Embryonic facial prominence (tissue), 1 donor: ENCODE data around the gene TRMT112.
A peak's percentile ranks its signal among the peaks of the same experiment; 100 is the strongest.

Experiments used
- DNase-seq: peaks from one replicate; pipeline ENCODE4 v3.0.0-alpha.2; 2016; ENCODE audit errors: extremely low spot score

The TRMT112 gene

GRCh38 chr11:64351136-64351631 lies 33.8 kb upstream of the TRMT112 start:
- DNase-seq = no peak

DNA sequence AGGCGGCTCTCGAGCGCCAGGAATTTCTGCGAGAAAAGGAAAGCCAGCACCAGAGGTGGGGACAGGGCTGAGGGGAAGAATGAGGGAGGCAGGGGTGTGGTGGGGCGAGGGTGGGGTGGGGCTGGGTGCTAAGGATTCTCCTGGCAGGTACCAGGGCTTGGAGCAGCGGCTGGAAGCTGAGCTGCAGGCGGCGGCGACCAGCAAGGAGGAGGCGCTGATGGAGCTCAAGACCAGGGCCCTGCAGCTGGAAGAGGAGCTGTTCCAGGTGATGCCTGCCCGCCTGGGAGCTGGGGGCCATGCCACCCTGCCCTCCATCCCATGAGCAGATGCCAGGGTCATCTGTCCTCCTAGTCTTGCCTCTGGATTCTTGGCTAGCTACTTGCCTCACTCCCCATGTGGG lies 32.0 kb upstream of the TRMT112 start:
- DNase-seq = no peak

GRCh38 chr11:64349025-64349387 lies 31.6 kb upstream of the TRMT112 start:
- no peak for DNase-seq

GRCh38 chr11:64348383-64349024 lies 31.1 kb upstream of the TRMT112 start:
- DNase-seq = no peak

- no peak for DNase-seq
These were observed 30.0 kb upstream of the TRMT112 start for GRCh38 chr11:64347193-64347867.

DNA sequence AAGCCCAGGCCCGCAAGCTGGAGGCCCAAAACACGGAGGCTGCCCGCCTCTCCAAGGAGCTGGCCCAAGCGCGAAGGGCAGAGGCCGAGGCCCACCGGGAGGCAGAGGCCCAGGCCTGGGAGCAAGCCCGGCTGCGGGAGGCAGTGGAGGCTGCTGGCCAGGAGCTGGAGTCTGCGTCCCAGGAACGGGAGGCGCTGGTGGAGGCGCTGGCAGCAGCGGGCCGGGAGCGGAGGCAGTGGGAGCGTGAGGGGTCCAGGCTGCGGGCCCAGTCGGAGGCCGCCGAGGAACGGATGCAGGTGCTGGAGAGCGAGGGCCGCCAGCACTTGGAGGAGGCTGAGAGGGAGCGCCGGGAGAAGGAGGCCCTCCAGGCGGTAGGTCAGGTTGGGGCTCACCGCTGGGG lies 27.4 kb upstream of the TRMT112 start:
- DNase-seq = no peak

- DNase-seq = no peak
These were observed 26.6 kb upstream of the TRMT112 start for GRCh38 chr11:64343767-64344559.

GRCh38 chr11:64342869-64343745 lies 25.7 kb upstream of the TRMT112 start:
- DNase-seq = no peak

- peak; percentile 38 for DNase-seq
These were observed 24.8 kb upstream of the TRMT112 start for GRCh38 chr11:64341851-64342791.

DNA sequence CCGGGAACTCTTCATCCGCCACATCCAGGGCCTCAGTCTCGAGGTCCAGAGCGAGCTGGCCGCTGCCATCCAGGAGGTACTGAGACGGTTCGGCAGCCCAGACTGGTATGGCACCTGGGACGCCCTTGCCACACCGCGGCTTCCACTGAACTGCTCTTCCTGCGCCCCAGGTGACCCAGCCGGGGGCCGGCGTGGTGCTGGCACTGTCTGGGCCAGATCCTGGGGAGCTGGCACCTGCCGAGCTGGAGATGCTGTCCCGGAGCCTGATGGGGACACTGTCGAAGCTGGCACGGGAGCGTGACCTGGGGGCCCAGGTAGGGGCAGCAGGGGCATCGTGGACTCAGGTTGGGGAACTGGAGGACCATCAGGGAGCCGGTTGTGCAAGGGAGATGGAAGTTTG lies 24.1 kb upstream of the TRMT112 start:
- no peak for DNase-seq

DNA sequence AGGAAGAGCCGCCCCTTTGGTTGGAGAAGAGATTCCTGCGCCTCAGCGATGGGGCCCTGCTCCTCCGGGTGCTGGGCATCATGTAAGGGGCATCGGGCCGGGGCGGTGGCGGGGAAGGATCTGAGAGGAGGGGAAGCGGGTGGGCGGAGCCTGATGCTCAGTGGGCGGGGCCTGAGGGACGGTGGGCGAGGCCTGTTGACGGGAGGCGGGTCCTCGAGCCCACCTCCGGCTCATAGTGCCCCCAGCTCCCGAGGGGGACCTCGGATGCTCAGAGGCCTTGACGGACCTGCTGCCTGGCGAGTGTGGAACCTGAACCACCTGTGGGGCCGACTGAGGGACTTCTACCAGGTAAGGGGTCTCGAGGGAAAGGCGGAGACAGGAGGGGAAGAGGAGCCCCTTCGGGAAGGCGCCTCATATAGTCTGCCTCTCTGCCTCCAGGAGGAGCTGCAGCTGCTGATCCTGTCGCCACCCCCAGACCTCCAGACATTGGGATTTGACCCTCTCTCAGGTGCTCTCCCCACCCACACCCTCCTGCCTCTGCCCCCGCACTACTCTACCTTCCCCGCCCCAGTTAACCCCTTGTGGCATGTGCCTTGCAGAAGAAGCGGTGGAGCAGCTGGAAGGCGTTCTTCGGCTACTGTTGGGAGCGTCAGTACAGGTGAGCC lies 23.4 kb upstream of the TRMT112 start:
- no peak for DNase-seq

DNA sequence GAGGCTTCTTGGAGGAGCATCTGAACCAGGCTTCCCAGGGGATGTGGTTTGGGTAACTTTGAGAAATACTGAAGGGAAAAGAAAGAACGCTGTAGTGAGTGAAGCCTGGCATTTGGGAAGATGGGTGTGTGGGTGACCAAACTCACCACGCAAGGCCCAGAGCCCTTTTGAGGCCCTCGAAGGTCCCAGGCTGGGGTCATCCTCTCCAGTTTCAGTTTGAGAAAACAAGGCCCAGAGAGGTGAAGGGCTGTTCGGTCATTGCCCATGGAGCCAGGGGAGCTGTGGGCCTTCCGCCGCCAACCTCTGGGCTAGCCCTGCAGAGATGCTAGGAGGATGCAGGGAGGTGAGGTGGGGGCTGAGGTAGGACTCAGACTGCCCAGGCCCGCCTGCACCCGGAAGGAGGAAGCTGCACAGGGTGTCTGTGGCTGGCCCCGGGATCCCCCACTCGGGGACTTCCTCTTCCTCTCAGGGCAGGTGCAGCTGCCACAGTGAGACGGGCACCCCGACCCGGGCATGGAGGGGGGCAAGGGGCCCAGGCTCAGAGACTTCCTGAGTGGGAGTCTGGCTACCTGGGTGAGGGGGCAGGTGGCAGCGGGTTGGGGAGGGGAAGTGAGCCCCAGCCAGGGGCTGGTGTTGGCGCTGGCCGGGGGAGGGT lies 22.5 kb upstream of the TRMT112 start, which contains the start of gene CCDC88B:
TSS of gene CCDC88B (plus strand) at position 451 of the 655 bp plus-strand sequence. CDS start at position 514, 63 bp downstream.
- DNase-seq = no peak

GRCh38 chr11:64339286-64339685 lies 21.9 kb upstream of the TRMT112 start:
- DNase-seq = no peak

- DNase-seq = no peak
These were observed 21.4 kb upstream of the TRMT112 start for GRCh38 chr11:64338716-64339115.

GRCh38 chr11:64337538-64338249 lies 20.3 kb upstream of the TRMT112 start:
- DNase-seq = no peak

GRCh38 chr11:64334764-64335735 lies 17.7 kb upstream of the TRMT112 start:
- DNase-seq = no peak

DNA sequence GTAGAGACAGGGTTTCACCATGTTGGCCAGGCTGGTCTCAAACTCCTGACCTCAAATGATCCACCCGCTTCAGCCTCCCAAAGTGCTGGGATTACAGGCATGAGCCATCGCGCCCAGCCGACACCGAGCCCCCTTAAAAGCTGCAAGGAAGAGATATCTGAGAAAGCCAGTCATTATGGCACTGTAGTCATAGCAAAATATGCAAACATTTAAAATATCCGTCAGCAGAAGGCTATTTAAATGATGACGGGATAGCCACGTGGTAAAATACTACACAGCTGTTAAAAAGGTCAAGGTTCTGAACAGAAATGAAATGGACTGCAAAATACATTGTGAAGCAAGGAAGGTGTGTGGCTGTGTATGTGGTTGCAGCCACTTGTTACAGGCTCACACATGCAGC lies 16.2 kb upstream of the TRMT112 start:
- DNase-seq = no peak
